Mesothelial cell of epicardium (in vitro differentiated cells): ENCODE results near the gene ITGA11. TPM values are rescaled to one million over a fixed set of nuclear protein-coding genes. Genes with fewer than 3 reads are reported as not detected.

ENCODE experiments used
- DNase-seq, 2 experiments: peaks; one replicate each; pipeline ENCODE4 v3.0.0; 2021; ENCODE audit warnings: low spot score in 2 of 2; ENCODE audit not compliant: unreplicated experiment in 2 of 2
- H3K27ac Mint-ChIP-seq: 2 replicates; pipeline ENCODE4 v1.8.0; 2021; ENCODE audit warnings: mixed read lengths
- H3K27me3 Mint-ChIP-seq: 2 replicates; pipeline ENCODE4 v1.8.0; 2021; ENCODE audit warnings: low read depth, mixed read lengths
- H3K36me3 Mint-ChIP-seq: 2 replicates; pipeline ENCODE4 v1.8.0; 2021; ENCODE audit warnings: mixed read lengths
- H3K4me1 Mint-ChIP-seq: 2 replicates; pipeline ENCODE4 v1.8.0; 2021; ENCODE audit warnings: mixed read lengths
- H3K4me3 Mint-ChIP-seq: 2 replicates; pipeline ENCODE4 v1.8.0; 2021; ENCODE audit warnings: mild to moderate bottlenecking, moderate library complexity, mixed read lengths
- H3K9me3 Mint-ChIP-seq: 2 replicates; pipeline ENCODE4 v1.8.0; 2021; ENCODE audit warnings: mixed read lengths
- total RNA-seq: library from RNA; stranded (reverse); gene quantifications from 3 replicates; pipeline ENCODE4 v1.2.1, GENCODE V29; 2021
- TF ChIP-seq, protein P1 (sequence below): fragments of 200-600 bp; sonication (generic); IDR thresholded peaks from one replicate; pipeline ENCODE4 v1.5.0; 2021; ENCODE audit warnings: antibody characterized with exemption; ENCODE audit not compliant: unreplicated experiment

The ITGA11 gene
- total RNA-seq, 1 donor from 2014 or later = 3.5 TPM

DNA sequence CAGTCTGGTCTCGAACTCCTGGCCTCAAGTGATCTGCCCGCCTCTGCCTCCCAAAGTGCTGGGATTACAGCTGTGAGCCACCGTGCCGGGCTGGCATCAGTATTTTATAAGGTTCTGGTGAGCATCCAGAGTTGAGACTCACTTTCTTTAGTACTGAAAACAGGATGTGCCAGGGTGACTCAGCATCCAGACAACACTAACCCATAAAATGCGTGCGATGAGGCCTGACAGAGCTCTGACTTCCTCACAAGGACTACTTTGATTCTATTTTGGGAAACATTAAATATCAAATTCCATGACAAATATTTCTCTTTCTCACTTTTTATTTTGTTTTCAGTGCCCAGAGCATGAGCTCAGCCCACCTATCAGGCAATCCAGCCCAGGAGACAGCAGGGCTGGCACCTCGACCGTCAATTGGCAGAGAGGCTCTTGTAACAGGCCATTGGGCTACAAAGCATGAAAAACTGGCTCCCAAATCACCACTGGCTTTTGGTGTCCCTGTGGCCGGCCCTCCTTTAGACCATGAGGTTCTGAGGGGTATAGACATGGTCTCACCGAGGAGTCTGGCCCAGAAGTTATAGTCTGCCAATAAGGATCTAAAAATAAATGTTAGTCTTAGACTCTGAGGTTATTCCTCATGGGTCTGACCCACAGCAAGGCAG, 79.4 kb downstream of the ITGA11 start:
- Mint-ChIP-seq H3K4me1 (peaks cover 2% of the 10 kb centered on the region), H3K9me3 (peaks cover 11% of the 10 kb centered on the region), H3K36me3 (no peaks in the 10 kb centered on the region), H3K4me3 (no peak overlapping the region), H3K27ac (no peak overlapping the region), H3K27me3 (no peaks in the 10 kb centered on the region)
- TF ChIP-seq, protein P1, sequence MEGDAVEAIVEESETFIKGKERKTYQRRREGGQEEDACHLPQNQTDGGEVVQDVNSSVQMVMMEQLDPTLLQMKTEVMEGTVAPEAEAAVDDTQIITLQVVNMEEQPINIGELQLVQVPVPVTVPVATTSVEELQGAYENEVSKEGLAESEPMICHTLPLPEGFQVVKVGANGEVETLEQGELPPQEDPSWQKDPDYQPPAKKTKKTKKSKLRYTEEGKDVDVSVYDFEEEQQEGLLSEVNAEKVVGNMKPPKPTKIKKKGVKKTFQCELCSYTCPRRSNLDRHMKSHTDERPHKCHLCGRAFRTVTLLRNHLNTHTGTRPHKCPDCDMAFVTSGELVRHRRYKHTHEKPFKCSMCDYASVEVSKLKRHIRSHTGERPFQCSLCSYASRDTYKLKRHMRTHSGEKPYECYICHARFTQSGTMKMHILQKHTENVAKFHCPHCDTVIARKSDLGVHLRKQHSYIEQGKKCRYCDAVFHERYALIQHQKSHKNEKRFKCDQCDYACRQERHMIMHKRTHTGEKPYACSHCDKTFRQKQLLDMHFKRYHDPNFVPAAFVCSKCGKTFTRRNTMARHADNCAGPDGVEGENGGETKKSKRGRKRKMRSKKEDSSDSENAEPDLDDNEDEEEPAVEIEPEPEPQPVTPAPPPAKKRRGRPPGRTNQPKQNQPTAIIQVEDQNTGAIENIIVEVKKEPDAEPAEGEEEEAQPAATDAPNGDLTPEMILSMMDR = no peak
- no peak for DNase-seq

- Mint-ChIP-seq H3K27ac (no peak overlapping the region), H3K4me1 (peaks cover 5% of the 10 kb centered on the region)
Measured at GRCh38 chr15:68349151-68349550, 82.8 kb downstream of the ITGA11 start.

GRCh38 chr15:68348606-68349005, 83.4 kb downstream of the ITGA11 start:
- Mint-ChIP-seq H3K27me3 (no peaks in the 10 kb centered on the region), H3K4me1 (peaks cover 6% of the 10 kb centered on the region), H3K4me3 (no peak overlapping the region), H3K27ac (no peak overlapping the region), H3K36me3 (no peaks in the 10 kb centered on the region), H3K9me3 (no peaks in the 10 kb centered on the region)
- TF ChIP-seq, protein P1 = no peak
- DNase-seq = no peak

More at GRCh38 chr15:68349151-68349550, 82.8 kb downstream of the ITGA11 start:
- DNase-seq = no peak
- Mint-ChIP-seq H3K36me3 (no peaks in the 10 kb centered on the region), H3K9me3 (no peaks in the 10 kb centered on the region), H3K27me3 (no peaks in the 10 kb centered on the region), H3K4me3 (no peak overlapping the region)
- TF ChIP-seq, protein P1 = no peak

DNA sequence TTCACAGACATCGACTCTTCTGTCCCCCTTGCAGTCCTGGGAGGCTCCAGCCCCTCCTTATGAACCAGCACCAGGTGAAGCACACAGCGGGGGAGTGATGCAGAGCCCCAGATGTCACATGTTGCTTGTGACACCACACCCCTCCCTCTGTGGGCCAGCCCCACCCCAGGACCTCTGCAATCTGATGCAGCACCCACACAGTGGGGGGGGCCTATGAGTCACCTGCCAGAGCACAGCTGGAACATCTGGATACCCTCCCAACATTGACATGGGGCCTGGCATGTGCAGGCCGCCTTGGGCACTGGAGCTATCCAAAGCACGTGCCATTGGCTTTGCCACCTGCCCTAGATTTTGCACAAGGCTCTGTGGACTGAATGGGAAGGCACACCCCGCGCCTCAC, 83.9 kb downstream of the ITGA11 start:
- no peak for DNase-seq

GRCh38 chr15:68347392-68347791, 84.6 kb downstream of the ITGA11 start:
- no peak for DNase-seq
- TF ChIP-seq, protein P1 = no peak
- Mint-ChIP-seq H3K36me3 (no peaks in the 10 kb centered on the region), H3K27me3 (no peaks in the 10 kb centered on the region), H3K27ac (no peak overlapping the region), H3K9me3 (no peaks in the 10 kb centered on the region), H3K4me1 (peaks cover 13% of the 10 kb centered on the region), H3K4me3 (no peak overlapping the region)

More for the DNA sequence above, 83.9 kb downstream of the ITGA11 start:
- Mint-ChIP-seq H3K4me3 (no peak overlapping the region), H3K27ac (no peak overlapping the region), H3K36me3 (no peaks in the 10 kb centered on the region), H3K9me3 (no peaks in the 10 kb centered on the region), H3K4me1 (peaks cover 10% of the 10 kb centered on the region), H3K27me3 (no peaks in the 10 kb centered on the region)
- TF ChIP-seq, protein P1 = no peak

DNA sequence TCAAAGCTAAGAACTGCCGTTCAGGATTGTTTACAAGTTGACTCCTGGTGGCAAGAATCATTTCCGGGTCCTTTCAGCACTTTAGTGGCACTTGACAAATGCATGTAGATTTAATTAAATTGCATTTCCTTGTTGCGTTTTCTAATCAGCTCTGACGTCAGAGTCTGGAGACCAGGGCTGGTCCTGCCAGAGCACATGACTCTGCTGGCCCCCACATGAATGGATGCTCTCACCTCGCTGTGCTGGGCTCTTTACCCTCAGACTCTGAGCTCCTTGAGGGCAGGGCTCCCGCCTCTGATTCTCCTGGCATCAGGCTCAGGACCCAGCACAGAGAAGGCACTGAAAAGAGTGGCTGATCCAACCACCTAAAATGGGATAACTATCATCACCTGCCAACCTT, 85.0 kb downstream of the ITGA11 start:
- no peaks in the 10 kb centered on the region for H3K27me3 Mint-ChIP-seq
- peaks cover 13% of the 10 kb centered on the region for H3K4me1 Mint-ChIP-seq
- DNase-seq = no peak
- H3K36me3 Mint-ChIP-seq = no peaks in the 10 kb centered on the region
- no peak overlapping the region for H3K27ac Mint-ChIP-seq
- H3K9me3 Mint-ChIP-seq = no peaks in the 10 kb centered on the region
- TF ChIP-seq, protein P1 = no peak
- H3K4me3 Mint-ChIP-seq = no peak overlapping the region
